Motor neuron (in vitro differentiated cells): Measurements from ENCODE around the gene ZBTB24. TPM values are rescaled to one million over a fixed set of nuclear protein-coding genes. Genes with fewer than 3 reads are reported as not detected.

Experiments
- ATAC-seq, 8 experiments: fragments of 200-7000 bp; cut with Tn5 transposase; replicated peaks in 6 of 8; 2 replicates each; pipeline ENCODE4 v1.8.0; 2021; ENCODE audit warnings: mild to moderate bottlenecking in 8 of 8, moderate library complexity in 8 of 8
- H3K27ac ChIP-seq, 2 donors: fragments of 250-450 bp; sonication (Bioruptor Pico); 2 replicates each; pipeline ENCODE4 v1.9.0; 2021; ENCODE audit warnings: antibody characterized with exemption in 2 of 2, mild to moderate bottlenecking in 2 of 2, moderate library complexity in 1 of 2
- H3K4me1 ChIP-seq, 2 donors: fragments of 250-450 bp; sonication (Bioruptor Pico); replicated peaks in 1 of 2; 2 replicates each; pipeline ENCODE4 v1.6.1; 2021; ENCODE audit warnings: antibody characterized with exemption in 2 of 2, mild to moderate bottlenecking in 2 of 2, moderate library complexity in 1 of 2
- H3K4me3 ChIP-seq, 5 donors: fragments of 250-450 bp; sonication (Bioruptor Pico); 2 replicates each; pipeline ENCODE4 v1.9.0; 2021; ENCODE audit warnings: antibody characterized with exemption in 5 of 5, mild to moderate bottlenecking in 5 of 5, moderate library complexity in 4 of 5
- WGBS, 10 experiments: fragments of 450-650 bp; shearing (Covaris generic); methylation state at CpG; one replicate each; pipeline ENCODE4 v1.0.0; 2022; 5-methylcytosine and 5-hydroxymethylcytosine counted together
- in situ Hi-C, 9 experiments: fragments of 400-800 bp; cut with MboI; loops; one replicate each; pipeline ENCODE4 v1.15.0; 2021; ENCODE audit warnings: low sequenced_read_pairs in 9 of 9, low pct_unique_long_range_greater_than_20kb in 2 of 9; ENCODE audit not compliant: unreplicated experiment in 9 of 9
- total RNA-seq, 8 experiments: library from RNA; unstranded; fragments of 300-600 nt; gene quantifications; 2 replicates each; pipeline versions ENCODE4 v1.2.3 to v1.2.4, GENCODE V29; 2022

The ZBTB24 gene
- total RNA-seq, 8 experiments from 2014 or later, result 5.1 to 17.4 (median 7.9) TPM

DNA sequence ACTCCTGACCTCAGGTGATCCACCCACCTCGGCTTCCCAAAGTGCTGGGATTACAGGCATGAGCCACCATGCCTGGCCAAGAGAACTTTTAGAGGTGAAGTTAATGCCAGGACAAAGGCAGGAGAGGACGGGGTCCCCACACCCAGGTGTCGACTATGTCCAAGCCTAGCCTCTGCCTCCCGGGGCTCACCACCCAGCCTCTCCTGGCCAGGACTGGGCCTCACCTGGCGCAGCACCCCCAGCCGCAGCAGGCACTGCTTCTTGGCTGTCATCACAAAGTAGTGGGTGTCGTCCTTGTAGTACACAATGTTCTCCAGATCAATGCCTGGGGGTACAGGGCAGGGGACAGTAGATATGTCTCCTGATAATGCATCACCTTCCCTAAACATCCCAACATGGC, 31.6 kb downstream of the ZBTB24 start:
- 87 to 100% methylated on average over 2 to 3 of the region's 7 CpGs; no CpG with 5 or more reads in 8 of the 10 experiments for WGBS, 10 experiments
- Histone ChIP-seq H3K27ac (no peak overlapping the region), H3K4me1 (peaks cover 6 to 7% of the 10 kb centered on the region in 2 donors), H3K4me3 (no peak overlapping the region)
- no peak for ATAC-seq
- in situ Hi-C loops, result no loop called here

DNA sequence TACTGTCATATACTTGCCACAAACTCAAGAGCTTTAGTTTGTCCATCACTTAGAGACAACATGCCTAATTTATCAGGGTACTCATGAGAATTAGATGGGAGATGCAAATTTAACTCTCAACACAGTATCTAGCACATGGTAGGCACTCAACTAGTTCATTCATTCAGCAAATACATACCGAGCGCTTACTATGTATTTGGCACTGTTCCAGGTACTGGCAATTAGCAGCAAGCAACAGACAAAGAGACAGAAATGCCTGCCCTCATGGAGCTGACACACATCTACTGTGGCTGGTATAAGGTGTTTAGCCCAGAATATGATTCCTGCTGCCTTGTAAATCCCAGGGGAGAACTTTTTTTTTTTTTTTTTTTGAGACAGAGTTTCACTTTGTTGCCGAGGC, 32.2 kb downstream of the ZBTB24 start:
- Histone ChIP-seq H3K4me1 (peaks cover 6 to 7% of the 10 kb centered on the region in 2 donors), H3K4me3 (no peak overlapping the region), H3K27ac (no peak overlapping the region)
- in situ Hi-C loops, result no loop called here
- no peak for ATAC-seq
- 64 to 94% (median 92%) methylated on average over 2 to 3 of the region's 3 CpGs; no CpG with 5 or more reads in 7 of the 10 experiments for whole genome bisulfite sequencing, 10 experiments

DNA sequence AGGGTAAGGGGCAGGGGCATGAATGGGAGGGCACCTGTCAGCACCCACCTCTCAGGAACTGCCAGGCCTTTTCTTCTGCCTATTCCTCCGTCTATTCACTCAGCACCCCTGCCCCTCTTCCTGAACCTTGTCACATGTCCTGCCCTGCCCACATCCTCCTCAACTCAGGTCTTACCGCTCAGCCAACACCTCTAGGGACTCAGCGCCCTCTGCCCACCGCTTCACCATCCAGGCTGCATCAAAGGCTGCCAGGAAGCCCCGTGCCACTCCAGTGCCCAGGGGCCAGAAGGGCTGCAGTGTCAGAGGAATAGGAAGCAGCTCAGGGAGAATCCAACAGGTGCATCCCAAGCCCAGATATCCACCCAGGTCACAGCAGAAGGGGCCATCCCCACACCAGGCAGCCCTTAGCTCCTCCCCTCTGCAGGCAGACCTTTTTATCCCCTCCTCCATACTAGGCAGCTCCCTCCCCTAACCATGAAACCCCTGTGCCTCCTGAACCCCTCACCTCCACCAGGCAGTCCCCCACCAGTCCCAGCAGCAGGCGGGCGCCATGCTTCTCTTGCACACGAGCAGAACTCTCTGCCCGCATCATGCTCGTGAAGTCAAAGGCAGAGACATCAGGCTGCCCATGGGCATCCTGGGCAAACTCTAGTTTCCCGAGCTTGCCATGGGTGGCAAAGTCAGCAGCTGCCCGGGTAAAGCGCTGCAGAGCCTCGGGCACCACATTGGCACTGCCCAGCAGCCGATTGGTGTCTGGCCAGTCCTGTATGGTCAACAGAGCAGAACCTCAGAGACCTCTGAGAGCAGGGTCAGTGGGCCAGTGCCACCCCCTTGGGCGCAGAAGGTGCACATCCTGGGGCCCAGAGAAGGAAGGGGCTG, 33.0 kb downstream of the ZBTB24 start:
- no peak overlapping the region for H3K27ac ChIP-seq
- no peak overlapping the region for H3K4me3 ChIP-seq
- no peak for ATAC-seq
- 80 to 95% (median 82%) methylated on average over 1 to 4 of the region's 16 CpGs; no CpG with 5 or more reads in 6 of the 10 experiments for WGBS, 10 experiments
- H3K4me1 ChIP-seq, result peaks cover 6 to 7% of the 10 kb centered on the region in 2 donors
- in situ Hi-C loops, result no loop called here

DNA sequence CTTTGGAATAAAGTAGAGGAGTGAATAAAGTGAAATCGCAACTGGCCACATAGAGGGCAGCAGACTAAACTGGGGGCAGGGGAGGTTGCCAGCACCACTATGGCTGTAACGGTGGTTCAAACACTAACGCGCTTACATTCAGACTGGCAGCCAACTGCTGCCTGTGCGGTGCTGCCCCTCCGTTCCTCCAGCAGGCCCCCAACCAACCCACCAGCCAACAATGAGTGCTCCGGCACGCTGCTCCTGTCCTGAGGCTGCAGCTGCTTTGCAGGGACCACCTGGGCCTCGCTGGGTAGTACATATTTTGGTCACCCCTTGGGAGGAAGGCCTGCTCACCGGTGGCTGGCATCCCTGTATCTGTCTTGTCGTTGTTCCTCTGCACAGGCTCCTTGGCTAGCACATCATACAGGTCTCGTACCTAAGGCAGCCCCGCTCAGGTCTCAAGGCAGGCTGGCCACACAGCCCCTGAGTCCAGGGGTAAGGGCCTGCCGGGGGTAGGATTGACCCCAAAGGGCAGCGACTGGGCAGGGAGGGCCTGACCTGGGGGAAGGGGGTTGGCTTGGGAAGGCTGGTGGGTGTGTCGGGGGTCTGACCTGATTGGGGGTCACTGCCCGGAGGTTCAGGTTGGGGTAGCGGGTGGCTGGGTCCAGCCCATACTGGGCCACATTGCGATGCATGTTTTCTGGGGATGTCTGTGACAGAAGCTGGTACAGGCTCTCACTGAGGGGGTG, 33.8 kb downstream of the ZBTB24 start:
- in situ Hi-C loops, result no loop called here
- 67 to 100% (median 90%) methylated on average over 1 to 5 of the region's 19 CpGs; no CpG with 5 or more reads in 5 of the 10 experiments for WGBS, 10 experiments
- Histone ChIP-seq H3K4me3 (no peak overlapping the region), H3K27ac (no peak overlapping the region), H3K4me1 (peaks cover 2 to 6% of the 10 kb centered on the region in 2 donors)
- ATAC-seq, result no peak

DNA sequence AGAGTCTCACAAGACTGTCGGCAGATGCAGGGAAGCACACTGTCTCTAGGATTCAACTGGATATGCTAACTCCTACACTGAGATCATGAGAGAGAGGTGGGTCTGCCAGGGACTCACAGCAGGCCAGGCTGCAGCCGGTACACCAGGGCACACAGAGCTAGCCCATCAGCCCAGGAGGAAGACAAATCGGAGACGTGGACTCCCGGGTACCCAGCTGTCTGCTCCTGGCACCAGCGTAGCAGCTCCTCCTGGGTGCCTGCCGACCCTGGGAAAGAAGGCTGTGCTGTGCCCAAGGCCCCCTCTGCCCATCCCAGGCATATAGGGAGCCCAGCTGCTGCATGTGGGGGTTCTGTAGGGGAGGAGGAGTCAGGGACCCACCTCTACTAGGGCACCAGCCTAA, 34.4 kb downstream of the ZBTB24 start:
- peak in 1 of 8 experiments; percentile 3 for ATAC-seq
- WGBS, 10 experiments, result 20 to 80% (median 80%) methylated on average over 1 of the region's 7 CpGs; no CpG with 5 or more reads in 6 of the 10 experiments
- in situ Hi-C loops, result no loop called here
- Histone ChIP-seq H3K27ac (no peak overlapping the region), H3K4me3 (no peak overlapping the region), H3K4me1 (peaks cover 0 to under 1% of the 10 kb centered on the region in 2 donors)

DNA sequence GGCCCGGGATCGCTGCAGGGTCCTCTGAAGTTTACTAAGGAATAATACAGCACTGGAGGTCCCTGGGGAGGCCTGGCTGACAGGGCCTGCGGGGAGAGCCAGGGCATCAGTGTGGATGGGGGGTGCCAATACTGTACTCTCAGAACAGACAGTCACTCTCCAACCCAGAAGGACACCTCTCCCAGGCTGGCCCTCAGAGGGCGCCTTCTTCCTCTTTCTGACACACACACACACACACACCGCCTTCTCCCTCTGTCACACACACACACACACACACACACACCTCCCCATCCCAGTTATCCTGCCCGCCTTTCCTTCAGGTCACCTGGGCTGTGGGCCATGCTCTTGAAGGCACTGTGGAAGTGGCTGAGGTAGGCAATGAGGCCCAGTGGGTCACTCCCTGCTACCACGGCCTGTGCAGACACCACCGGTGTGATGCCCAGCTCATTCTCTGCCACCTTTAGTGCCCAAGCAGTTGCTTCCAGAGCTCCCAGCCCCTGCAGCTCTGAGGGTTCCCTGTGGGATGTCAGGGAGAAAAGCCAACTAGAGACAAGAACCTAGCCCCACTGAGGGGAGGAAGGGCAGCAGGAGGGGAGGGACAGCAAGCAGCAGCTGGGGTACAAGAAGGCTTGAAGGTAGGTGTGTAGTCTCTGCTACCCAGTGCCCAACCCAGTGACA, 35.0 kb downstream of the ZBTB24 start:
- H3K4me1 ChIP-seq, result no peaks in the 10 kb centered on the region
- 17 to 70% (median 49%) methylated on average over 1 to 2 of the region's 8 CpGs; no CpG with 5 or more reads in 6 of the 10 experiments for WGBS, 10 experiments
- in situ Hi-C loops, result no loop called here
- H3K4me3 ChIP-seq, result no peak overlapping the region
- H3K27ac ChIP-seq, result no peak overlapping the region
- ATAC-seq, result peak in 3 of 8 experiments; percentile 11 to 38 (median 25)

DNA sequence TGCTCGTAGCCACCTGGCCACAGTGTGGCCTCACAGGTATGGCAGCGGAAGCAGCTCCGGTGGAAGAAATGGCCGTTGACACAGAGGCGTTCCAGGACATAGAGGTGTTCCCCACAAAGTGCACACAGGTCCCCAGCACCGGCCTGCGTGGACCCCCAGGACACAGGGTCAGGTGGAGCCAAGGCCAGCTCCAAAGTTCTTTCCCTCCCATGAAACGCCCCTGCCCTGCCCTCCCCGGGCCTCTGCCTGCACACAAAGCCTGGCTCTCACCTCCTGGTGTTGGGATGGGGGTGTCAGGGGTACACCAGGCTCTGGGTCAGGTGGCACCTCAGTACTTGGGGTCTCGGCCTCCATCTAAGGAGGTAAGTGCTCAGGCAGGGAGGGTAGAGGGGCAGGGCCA, 35.9 kb downstream of the ZBTB24 start:
- H3K4me3 ChIP-seq, result no peak overlapping the region
- H3K27ac ChIP-seq, result no peak overlapping the region
- H3K4me1 ChIP-seq, result peaks cover 0 to 2% of the 10 kb centered on the region in 2 donors
- 82% methylated on average over 3 of the region's 10 CpGs; no CpG with 5 or more reads in 9 of the 10 experiments for WGBS, 10 experiments
- no peak for ATAC-seq
- in situ Hi-C loops, result no loop called here

DNA sequence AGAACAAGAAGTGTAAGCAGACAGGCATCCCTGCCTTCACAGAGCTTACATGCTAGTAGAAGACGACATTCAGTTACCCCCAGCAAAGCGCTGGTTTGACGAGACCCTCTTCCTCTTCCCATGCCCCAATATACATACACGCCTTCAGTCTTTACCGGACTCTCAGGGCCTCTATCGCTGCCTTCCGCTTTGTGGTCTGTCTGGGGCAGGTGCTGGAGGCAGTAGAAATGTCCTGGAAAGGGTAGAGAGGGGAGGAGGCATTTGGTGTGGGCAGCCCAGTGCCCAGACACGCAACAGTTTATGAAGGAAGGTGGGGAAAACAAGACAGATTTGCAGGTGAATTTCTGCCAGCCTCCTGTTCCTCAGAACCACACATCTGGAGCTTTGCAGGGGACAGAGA, 36.5 kb downstream of the ZBTB24 start:
- Histone ChIP-seq H3K27ac (no peak overlapping the region), H3K4me1 (peaks cover 5 to 8% of the 10 kb centered on the region in 2 donors), H3K4me3 (no peak overlapping the region)
- in situ Hi-C loops, result no loop called here
- 50 to 100% (median 90%) methylated on average over 1 to 5 of the region's 8 CpGs; no CpG with 5 or more reads in 5 of the 10 experiments for WGBS, 10 experiments
- ATAC-seq, result no peak

DNA sequence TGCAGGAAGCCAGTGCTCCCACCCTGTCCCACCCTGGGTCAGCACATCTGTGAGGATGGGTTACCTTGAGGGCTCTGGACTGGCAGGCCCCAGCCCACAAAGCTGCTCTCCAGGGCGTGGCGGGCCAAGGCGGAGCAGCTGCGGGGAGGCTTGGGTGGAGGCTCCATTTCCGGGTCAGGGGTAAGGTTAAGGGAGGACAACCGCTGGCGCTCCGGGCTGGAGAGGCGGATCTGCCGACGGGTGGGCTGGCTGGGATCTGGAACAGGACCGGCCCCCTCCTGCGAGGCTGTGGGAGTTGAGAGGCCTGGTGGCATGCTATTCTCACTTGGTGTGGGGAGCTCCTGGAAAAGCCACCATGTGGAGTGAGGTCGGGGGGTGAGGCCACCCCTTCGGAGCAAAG, 36.9 kb downstream of the ZBTB24 start:
- Histone ChIP-seq H3K27ac (no peak overlapping the region), H3K4me3 (no peak overlapping the region), H3K4me1 (peaks cover 7 to 9% of the 10 kb centered on the region in 2 donors)
- 60 to 93% (median 89%) methylated on average over 1 to 7 of the region's 15 CpGs; no CpG with 5 or more reads in 7 of the 10 experiments for WGBS, 10 experiments
- in situ Hi-C loops, result no loop called here
- no peak for ATAC-seq

DNA sequence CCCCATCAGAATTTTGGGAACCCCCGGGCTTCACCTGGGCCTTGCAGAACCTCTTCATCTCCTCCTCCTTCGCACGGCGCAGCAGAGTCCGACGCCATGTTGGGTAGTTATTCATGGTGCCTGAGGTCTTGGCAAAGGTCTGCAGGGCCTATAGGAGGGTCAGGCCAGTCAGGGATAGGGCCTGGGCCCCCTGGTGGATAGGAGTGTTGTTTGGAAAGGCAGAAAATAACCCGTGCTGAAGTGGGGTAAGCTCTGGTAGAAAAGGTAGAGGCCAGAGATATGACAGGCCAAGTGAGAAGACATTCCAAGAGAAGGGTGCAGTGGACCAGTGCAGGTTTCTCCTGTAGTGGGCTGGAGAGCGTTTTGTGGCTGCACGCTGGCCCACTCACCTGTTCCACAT, 37.6 kb downstream of the ZBTB24 start:
- no peak overlapping the region for H3K4me3 ChIP-seq
- in situ Hi-C loops, result no loop called here
- peaks cover 7 to 9% of the 10 kb centered on the region in 2 donors for H3K4me1 ChIP-seq
- ATAC-seq, result no peak
- 80 to 100% (median 95%) methylated on average over 1 to 9 of the region's 9 CpGs; no CpG with 5 or more reads in 4 of the 10 experiments for WGBS, 10 experiments
- H3K27ac ChIP-seq, result no peak overlapping the region

DNA sequence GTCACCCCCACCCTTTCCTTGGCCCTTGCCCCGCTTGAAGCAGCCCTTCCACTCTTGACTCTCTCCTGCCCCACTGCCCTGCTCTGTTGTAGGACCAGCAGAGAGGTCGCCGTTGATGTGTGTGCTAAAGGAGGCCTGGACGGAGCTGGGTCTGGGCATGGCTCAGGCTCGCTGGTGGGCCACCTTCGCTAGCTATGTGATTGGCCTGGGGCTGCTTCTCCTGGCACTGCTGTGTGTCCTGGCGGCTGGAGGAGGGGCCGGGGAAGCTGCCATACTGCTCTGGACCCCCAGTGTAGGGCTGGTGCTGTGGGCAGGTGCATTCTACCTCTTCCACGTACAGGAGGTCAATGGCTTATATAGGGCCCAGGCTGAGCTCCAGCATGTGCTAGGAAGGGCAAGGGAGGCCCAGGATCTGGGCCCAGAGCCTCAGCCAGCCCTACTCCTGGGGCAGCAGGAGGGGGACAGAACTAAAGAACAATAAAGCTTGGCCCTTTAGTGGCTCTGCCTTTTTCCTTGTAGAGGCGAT, 39.5 kb downstream of the ZBTB24 start:
- H3K4me3 ChIP-seq, result no peak overlapping the region
- no peak overlapping the region for H3K27ac ChIP-seq
- 60 to 100% (median 75%) methylated on average over 1 to 4 of the region's 10 CpGs; no CpG with 5 or more reads in 4 of the 10 experiments for WGBS, 10 experiments
- ATAC-seq, result no peak
- peaks cover 7 to 13% of the 10 kb centered on the region in 2 donors for H3K4me1 ChIP-seq
- in situ Hi-C loops, result no loop called here

DNA sequence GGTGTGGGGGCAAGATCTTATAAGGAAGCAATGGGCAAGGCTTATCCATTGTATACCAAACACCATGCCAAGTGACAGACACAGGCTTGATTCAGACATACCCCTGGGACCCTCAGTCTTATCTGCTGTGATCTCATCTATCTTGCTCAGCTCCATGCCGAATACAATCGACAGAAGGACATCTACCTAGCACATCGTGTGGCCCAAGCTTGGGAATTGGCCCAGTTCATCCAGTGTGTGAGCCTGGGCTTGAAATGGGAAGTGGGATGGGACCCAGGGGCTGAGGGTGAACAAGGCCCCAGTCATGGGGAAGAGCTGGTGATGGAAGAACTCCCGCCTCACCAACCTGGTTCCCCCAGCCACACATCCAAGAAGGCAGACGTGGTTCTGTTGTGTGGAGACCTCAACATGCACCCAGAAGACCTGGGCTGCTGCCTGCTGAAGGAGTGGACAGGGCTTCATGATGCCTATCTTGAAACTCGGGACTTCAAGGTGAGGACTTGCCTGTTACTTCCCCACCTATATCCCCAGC, 40.6 kb downstream of the ZBTB24 start:
- Histone ChIP-seq H3K27ac (no peak overlapping the region), H3K4me1 (peaks cover 7 to 13% of the 10 kb centered on the region in 2 donors), H3K4me3 (no peak overlapping the region)
- WGBS, 10 experiments, result 92 to 100% (median 100%) methylated on average over 1 to 3 of the region's 6 CpGs; no CpG with 5 or more reads in 5 of the 10 experiments
- in situ Hi-C loops, result no loop called here
- ATAC-seq, result no peak
